Embryonic facial prominence (tissue), 1 donor: Measurements from ENCODE around the gene C2orf49.
"Not testable (repeated sequence)": the region's sequence is repeated elsewhere in the genome, so short reads cannot be mapped to it uniquely, and the experiment has no call there.

Source experiments
- DNase-seq: peaks from one replicate; pipeline ENCODE4 v3.0.0-alpha.2; 2016; ENCODE audit errors: extremely low spot score

Gene C2orf49

DNA sequence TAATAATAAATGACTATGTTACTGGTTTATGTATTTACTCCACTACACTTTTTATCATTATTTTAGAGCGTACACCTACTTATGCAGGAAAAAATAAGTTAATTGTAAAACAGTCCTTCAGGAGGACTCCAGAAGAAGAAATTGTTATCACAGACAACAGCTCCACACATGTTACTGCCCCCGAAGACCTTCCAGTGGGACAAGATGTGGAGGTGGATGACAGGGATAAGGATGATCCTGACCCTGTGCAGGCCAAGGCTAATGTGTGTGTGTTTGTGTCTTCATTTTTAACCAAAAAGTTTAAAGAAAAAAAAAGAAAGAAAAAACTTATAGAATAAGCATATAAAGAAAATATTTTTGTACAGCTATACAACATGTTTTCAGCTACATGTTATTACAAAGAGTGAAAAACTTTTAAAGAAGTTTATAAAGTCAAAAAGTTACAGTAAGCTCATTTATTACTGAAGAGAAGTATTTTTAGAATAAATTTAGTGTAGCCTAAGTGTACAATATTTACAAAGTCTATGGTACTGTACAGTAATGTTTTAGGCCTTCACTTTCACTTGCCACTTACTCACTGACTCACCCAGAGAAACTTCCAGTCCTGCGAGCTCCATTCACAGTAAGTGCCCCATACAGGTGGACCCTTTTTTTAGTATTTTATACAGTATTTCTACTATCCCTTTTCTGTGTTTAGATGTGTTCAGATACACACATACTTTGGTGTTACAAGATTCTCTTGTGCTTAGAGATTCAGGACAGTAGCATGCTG, 15.3 kb upstream of the C2orf49 start:
- DNase-seq, result no peak

DNA sequence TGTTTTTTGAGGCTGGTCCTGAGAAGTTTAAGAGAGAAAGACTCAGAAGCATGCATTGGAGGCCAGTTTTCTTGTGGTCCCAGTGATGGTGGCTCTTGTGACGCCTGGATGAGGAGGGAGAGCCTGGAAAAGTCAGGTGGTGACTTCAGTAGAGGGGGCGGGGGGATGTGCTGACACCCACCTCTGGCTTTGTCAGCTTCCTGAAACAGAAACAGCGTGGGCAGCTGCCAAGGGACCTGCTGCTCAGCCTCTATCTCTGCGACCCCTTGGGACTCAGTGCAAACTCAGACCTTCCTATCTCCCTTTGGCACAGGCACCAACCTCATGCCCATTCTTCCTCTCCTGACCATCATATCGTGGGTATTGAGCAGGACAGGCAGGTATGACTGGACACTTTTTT, 14.2 kb upstream of the C2orf49 start:
- DNase-seq, result no peak

DNA sequence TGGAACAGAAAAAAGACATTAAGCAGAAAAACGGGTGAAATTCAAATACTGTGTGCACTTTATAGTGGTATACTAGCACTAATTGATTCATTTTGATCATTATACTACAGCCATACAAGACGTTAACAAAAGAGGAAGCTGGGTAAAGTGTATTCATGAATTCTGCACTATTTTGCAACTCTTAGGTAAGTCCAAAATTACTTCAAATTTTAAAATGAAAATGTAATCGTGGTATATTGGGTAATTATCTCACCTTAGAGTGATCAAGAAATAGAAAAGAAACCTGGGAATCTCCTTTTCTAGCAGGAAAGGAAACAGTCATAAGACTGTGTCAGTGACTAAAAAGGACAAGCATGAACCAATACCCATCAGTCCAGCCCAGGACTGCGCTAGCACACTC, 13.2 kb upstream of the C2orf49 start:
- DNase-seq, result no peak

DNA sequence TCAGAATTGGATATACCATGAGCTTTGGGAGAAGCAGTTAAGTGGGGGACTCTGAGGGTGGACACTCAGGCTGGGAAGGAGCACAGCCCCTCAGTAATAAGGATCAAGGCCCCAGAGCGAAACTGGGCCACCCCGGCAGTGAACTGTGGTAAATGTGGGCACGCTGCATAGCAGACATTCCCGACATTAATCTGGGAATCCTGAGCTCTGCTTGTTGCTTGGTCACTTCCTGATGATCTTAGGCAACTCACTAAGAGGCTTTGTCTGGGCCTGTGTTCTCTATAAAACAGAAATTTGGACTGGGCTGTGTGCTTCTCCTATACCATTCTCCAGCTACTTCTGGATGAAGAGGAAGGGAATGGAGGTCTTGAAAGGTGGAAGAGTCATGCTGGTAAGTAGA, 12.6 kb upstream of the C2orf49 start:
- DNase-seq, result no peak

DNA sequence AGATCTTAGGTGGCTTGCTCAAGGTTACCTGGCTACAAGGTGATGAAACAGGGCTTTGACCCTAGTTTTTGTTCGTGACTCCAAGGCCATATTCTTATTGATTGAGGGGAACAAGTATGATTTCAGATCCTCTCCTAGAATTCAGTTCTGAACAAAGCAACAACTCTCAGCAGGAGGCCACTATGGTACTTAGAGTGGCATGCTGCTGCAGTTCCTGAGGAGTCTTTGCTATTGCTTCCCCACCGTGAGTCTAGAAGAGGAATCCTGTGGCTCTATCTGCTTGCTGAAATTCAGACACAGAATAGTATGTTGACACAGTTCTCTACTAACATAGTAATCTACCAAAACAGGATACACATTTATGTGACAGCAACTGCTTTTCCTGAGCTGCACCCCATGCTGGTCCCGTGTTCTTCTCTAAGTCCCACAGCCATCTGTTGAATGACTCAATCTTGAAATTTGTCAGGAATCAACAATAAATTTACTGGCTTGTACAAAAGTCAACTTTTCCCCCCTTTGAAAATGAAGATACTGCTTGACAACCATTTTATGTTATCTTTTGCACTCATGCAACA, 11.9 kb upstream of the C2orf49 start:
- DNase-seq, result no peak

DNA sequence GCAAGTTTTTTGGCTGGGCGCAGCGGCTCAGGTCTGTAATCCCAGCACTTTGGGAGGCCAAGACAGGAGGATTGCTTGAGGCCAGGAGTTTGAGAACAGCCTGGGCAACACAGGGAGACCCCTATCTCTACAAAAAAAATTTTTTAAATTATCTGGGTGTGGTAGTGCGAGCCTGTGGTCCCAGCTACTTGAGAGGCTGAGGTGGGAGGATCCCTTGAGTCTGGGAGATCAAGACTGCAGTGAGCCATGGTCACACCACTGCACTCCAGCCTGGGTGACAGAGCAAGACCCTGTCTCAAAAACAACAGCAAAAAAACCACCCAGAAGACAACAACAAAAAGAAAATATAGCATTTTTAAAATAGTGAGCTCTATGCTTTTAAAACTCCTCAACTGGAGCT, 10.1 kb upstream of the C2orf49 start:
- DNase-seq, result not testable (repeated sequence)

DNA sequence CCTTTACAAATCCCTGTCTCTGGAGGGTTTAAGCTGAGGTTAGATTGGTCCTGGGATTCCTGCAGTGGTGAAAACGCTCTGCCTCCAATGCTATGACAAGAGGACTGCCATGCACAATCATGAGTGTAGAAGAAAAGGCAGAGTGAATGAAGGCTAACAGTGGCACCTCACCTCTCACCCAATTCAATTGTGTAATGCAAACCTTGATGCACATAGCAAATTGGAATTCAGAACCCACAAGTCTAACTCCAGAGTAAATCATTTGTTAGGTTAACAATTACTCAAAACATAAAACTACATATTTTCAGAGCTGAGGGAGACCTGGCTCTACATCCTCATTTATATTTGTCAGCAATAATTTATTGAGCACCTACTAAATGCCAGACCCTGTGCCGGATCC, 9.7 kb upstream of the C2orf49 start:
- no peak for DNase-seq

DNA sequence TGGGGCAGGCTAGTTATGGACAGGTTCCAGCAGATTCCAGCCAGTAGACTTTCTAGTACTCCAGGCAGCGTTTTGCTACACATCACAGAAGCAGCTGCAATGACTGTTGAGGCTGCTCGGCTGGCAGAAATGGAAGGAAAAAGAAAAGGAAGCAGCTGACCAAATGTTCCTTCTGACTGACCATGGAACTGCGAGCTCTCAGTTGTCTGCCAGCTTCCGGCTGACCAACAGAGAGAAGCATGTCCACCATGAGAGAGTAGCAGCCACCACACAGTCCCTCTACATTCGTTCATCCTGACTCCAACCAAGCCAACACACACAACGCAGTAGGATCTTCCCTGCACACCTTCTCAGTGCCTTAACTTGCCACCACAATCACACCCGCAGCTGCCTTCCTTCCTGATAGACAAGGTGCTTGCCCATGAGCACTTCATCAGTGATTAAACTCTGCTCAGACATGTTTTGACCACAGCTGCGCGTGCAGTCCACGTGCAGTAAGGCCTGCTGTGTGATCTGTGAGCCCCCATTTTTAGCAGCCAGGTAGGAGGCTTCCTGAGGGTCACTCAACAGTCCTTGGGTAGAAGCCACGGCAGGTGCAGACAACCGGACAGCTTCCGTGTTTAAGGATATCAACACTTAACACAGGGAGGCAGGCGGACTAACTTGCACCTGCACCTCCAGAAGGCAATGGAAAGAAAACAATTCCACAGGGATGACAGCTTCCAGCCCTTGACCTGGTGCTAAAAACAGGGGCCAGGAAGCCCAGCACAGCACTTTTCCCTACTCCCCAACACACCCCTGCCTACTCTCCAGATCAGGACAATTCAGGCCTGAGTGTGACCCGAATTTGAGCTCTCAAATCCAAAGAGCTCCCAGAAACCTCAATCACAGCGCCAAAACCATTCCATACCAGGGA, 8.8 kb upstream of the C2orf49 start:
- DNase-seq, result no peak

DNA sequence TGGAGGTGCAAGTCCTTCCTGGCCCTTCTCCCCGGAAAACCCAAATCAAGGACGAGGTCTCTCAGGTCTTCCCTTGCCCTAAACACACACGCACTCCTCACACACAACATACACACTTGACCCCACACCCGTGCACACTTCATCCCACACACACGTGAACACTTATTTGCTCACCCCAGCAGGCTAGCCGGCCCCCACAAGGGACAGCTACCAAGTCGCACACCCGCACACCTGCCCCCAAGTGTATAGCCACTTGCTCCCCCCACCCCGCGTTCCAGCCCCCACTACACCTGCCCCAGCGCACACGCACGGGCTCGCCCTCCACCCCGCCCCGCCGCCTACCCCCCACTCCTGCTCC, 8.2 kb upstream of the C2orf49 start:
- no peak for DNase-seq

DNA sequence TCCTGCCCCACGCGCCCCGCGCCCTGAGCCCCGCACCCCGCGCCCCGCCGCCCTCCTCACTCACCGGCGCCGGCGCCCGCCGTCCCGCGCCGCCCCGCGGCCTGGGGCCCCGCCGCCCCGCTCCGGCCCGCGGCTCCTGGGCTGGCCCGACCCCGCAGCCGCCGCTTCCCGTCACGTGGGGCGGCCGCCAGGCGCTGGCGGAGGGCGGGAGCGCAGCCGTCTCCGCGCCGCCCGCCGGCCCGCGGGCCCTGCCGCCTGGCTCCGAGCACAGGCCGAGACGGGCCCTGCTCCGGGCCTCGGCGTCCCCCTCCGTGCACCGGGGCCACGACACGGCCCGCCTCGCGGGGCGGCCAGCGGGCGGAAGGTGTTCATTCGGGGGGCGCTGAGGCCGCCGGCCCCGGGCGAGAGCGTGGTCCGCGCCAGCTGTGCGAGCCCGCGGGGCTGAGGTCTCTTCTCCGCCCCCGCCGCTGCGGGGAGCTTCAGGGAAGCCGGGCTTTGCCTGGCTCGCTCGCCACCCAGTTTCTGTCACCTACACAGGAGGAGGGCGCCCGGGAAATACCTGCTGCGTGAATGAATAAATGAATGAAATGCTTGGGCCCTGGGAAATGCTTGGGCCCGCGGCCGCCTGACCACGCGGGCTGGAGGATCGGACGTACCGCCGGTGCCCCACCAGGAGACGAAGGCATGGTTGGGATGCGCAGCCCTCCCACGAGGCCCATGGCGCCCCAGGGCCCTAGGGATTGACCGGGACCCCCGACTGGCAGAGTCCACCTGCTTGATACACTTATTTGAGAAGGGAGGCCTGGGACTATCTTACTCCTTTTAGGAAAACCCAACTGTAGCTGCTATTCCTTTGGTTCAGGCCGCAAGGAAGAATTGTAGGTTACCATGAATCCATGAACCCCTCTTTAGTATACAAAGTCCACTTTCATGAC, 7.5 kb upstream of the C2orf49 start, which contains the start of gene TGFBRAP1:
Gene TGFBRAP1, minus strand, starts transcription at position 175 of the 935 bp plus-strand sequence. CDS start 21,434 bp downstream, outside the sequence.
- DNase-seq, result no peak

DNA sequence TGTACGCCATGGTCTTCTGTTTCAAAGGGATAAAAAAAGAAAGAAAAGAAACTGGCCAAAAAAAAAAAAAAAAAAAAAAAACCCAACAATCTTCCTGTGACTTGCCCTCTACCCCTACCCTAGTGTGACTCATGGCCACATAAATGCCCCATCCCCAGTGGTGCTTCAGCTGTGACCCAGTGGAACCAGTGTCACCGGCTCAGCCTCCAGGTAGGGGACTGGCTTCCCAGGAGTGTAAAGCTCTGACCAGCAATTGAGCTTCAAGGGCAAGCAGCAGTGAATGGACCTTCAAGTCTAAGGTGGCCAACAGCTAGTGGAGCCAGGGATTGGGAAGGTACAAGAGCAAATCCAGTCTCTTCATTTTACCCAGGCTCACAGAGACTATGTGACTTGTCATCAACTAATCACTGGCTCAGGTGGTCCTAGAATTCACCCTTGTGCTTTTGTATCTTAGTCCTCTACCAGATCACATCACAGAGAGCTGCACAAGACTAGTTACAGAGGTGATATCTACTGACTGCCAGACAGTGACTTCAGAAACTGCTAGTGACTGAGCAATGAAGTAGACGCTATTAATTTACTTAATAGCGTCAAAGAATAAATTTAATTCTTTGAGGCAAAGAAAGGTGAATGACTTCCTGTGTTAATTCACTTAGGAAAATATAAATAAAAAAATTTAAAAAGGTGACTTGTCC, 6.5 kb upstream of the C2orf49 start:
- DNase-seq, result no peak

DNA sequence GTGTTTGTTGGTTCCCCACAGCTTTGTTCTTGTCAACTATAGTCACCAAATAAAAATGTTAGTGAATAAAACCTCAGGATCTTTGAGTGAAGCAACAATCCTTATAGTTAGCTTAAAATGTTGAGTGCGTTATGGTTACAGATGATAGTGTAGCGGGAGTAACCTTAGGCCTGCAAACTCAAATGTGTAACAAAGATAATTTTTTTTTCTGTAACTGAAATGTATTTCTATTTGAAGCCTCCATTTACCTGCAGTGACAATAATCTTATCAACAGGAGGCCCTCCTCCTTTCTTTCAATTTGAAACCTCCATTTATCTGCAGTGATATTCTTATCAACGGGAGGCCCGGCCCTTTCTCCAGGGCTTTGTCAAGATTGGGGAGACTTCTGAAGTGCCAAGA, 3.1 kb upstream of the C2orf49 start:
- DNase-seq, result no peak

DNA sequence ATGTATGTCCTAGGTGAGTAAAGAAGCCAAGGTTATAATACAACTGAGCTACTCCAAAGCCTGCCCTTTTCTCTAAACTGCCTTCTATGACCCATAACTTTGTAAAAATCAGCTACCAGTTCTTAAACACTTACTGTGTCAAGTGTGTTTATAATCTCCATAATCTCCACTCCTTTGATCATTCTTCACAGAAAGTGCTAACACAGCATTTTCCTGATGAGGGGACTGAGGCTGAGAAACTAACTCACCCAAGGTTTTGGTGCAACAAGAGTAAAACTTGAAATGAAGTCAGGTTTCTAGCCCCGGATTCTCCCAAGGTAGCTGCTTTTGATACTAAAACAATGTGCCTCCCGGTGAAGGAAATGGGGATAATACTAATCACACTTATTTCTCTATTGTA, 1.9 kb upstream of the C2orf49 start:
- DNase-seq, result no peak

DNA sequence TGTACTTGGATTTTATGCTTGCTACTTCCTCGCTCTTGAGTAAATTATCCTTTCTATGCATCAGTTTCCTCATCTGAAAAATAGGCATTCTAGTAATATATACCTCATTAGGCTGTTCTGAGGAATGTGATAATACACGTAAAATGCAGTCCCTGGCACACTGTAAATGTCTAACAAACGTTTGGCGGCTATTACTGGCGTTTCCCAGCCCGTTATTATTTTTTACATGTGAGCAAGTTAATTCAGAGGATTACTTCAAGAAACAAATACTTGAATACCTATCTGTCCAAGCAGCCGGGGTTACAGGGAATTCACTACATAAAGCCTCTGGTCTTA, 586 bp upstream of the C2orf49 start:
- no peak for DNase-seq

DNA sequence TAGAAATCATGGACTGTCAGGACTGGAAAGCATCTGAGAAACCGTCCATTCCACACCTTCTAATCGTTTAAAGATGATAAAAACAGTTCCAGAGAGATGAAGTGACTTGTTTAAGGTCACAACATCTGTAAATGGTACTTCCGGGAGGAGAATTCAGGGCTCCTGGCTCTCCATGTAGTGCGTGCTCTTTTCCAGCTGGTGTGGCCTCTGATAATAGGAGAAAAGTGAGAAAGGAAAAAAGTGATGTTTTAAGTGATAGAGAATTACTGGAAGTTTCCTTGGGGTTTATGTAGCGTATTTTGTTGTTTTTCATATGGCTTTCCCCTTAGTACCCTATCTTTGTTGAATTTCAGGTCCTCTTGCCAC, 663 bp downstream of the C2orf49 start:
- DNase-seq, result no peak

DNA sequence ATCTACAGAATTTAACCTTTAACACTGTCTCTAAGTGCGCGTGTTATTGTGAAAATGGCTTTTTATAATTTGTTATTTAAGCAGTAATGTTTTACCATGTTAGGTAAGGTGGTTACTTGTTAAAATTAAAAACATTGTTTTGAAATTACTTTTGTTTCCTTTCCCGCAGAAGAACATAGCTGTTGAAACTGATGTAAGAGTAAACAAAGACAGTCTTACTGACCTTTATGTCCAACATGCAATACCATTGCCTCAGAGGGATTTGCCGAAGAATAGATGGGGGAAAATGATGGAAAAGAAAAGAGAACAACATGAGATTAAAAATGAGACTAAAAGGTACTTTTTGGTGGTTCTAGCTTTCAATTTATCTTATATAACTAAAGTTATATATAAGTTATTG, 2.1 kb downstream of the C2orf49 start:
- DNase-seq, result no peak

DNA sequence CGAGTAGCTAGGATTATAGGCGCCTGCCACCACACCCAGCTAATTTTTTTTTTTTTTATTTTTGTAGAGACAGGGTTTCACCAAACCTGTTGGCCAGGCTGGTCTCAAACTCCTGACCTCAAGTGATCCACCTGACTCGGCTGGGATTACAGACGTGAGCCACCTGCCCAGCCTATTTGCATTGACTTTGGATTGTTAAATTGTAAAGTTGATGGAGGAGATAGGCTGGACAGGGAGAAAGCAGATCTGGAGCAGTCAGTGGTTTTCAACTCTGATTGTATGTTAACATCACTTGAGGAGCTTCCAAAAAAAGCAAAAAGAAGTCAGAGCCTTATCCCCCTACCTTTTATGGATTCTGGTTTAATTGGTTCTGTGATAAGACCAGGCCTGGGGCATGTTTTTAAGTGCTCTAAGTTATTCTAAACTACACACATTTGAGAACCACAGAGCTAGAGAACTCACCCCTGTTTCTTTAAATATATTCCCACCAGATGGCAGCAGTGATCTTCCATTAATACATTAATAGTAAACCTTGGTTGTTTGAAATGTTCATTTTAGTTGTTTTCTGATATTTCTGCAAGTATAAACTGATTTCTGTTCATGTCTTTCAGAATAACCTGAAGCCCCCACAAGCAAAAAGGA, 7.5 kb downstream of the C2orf49 start:
- DNase-seq, result no peak

DNA sequence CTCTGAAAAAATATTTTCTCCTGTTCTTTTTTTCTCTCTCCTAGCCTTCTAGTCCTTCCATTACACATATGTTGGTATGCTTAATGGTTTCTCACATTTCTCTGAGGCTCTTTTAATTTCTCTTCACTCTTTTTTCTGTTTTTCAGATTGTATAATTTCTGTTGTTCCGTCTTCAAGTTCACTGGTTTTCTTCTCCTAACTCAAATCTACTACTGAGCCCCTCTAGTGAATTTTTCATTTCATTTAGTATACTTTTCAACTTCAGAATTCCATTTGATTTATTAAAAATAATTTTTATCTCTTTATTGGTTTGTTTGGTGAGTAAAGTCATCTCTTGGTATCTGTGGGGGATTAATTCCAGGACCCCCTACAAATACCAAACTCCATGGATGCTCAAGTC, 19.8 kb downstream of the C2orf49 start:
- no peak for DNase-seq

DNA sequence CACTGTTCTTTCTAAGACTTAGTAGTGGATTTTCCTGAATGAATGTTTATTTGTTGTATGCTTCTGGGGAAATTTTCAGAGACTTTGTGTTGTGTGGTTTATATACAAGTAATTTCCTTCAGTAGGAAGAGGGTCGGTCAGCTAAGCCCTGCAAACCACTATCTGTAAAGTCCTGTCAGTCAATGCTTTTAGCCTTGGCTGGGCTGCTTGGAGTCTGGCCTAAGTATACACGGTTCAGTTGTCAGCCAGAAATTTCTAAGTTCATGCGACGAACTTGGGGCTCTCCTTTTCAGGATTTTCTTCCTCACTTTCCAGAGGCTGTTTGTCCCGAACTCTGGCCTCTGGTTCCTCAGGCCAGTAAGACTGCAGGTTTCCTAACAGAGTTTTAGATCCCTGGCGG, 21.3 kb downstream of the C2orf49 start:
- no peak for DNase-seq

DNA sequence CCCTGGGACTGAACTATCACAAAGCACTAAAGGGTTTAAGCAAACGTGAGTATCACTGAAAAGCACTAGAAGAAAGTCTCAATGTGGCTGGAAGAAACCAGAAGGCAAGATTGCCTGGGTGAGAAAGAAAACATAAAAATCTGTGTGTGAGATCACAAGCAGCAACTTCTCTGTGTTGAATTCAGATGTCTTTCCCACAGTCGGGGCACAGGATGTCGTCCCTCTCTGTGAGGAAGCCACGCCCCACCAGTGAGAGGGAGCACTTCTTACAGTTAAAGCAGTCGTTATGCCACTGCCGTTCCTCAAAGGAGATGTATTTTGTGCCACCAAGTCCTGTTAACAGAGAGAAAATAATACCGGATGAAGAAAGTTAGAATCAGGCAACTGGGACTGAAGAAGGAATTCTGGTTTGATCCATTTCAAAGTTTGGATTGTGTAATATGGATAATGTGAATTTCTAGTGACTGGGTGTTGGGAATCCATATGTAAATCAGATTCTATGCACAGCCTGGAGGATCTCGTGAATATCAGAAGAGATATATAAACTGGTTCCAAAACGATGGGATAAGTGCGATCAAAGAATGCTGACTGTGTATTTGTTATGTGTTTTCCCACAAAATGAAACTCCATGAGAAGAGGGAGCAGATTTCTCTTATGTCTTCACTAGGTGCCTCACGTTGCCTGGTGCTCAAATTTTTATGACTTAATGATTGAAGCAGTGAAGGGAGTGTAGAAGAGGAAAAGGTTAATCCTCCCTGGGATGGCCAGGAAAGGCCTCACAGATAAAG, 24.0 kb downstream of the C2orf49 start:
- no peak for DNase-seq
